Smooth muscle cell (in vitro differentiated cells): ENCODE results near the gene DUSP22. TPM values are rescaled to one million over a fixed set of nuclear protein-coding genes. Genes with fewer than 3 reads are reported as not detected.

Experiments used
- DNase-seq: peaks from one replicate; lab custom pipeline; 2025; ENCODE audit not compliant: unreplicated experiment; lab: John Stamatoyannopoulos, UW
- H2AFZ ChIP-seq: fragments of 200-600 bp; sonication (generic); 2 replicates; pipeline ENCODE4 v1.6.0; 2016; ENCODE audit warnings: antibody characterized with exemption, low read depth, mild to moderate bottlenecking
- H3F3A ChIP-seq: fragments of 200-600 bp; sonication (generic); 2 replicates; pipeline ENCODE4 v1.6.0; 2017; ENCODE audit warnings: antibody characterized with exemption, low read depth
- H3K27ac ChIP-seq: fragments of 200-600 bp; sonication (generic); 2 replicates; pipeline ENCODE4 v1.5.1; 2016; ENCODE audit warnings: low read depth, mild to moderate bottlenecking
- H3K27me3 ChIP-seq: fragments of 200-600 bp; sonication (generic); 2 replicates; pipeline ENCODE4 v1.6.1; 2016; ENCODE audit warnings: low read depth, mild to moderate bottlenecking
- H3K36me3 ChIP-seq: fragments of 200-600 bp; sonication (generic); 2 replicates; pipeline ENCODE4 v1.5.1; 2016; ENCODE audit warnings: low read depth
- H3K4me1 ChIP-seq: fragments of 200-600 bp; sonication (generic); 2 replicates; pipeline ENCODE4 v1.5.1; 2016; ENCODE audit warnings: low read depth
- H3K4me2 ChIP-seq: fragments of 200-600 bp; sonication (generic); 2 replicates; pipeline ENCODE4 v1.6.0; 2016; ENCODE audit warnings: mild to moderate bottlenecking
- H3K4me3 ChIP-seq: fragments of 200-600 bp; sonication (generic); 2 replicates; pipeline ENCODE4 v1.5.1; 2016; ENCODE audit warnings: mild to moderate bottlenecking
- H3K79me2 ChIP-seq: fragments of 200-600 bp; sonication (generic); 2 replicates; pipeline ENCODE4 v1.6.0; 2016; ENCODE audit warnings: low read depth, mild to moderate bottlenecking
- H3K9ac ChIP-seq: fragments of 200-600 bp; sonication (generic); 2 replicates; pipeline ENCODE4 v1.6.0; 2016; ENCODE audit warnings: low read depth
- H3K9me3 ChIP-seq: fragments of 200-600 bp; sonication (generic); replicated peaks from 2 replicates; pipeline ENCODE4 v1.5.1; 2016; ENCODE audit warnings: low read depth
- H4K20me1 ChIP-seq: fragments of 200-600 bp; sonication (generic); 2 replicates; pipeline ENCODE4 v1.6.0; 2016; ENCODE audit warnings: low read depth
- CTCF ChIP-seq: fragments of 200-600 bp; sonication (generic); IDR thresholded peaks from 2 replicates; pipeline ENCODE4 v1.5.1; 2017; ENCODE audit warnings: borderline replicate concordance, mild to moderate bottlenecking, antibody characterized with exemption; ENCODE audit not compliant: insufficient read depth, poor library complexity, severe bottlenecking
- WGBS: methylation state at CpG from one replicate; pipeline ENCODE4 v1.1.7; 2016; ENCODE audit warnings: low lambda C conversion rate; 5-methylcytosine and 5-hydroxymethylcytosine counted together
- polyA plus RNA-seq: library from polyadenylated mRNA; unstranded; fragments of >200 nt; fragmentation: Nextera tagmentation; extraction: Ambion mirVana; gene quantifications from 2 replicates; pipeline ENCODE4 v1.2.1, GENCODE V29; 2016
- total RNA-seq: library from RNA; depleted of rRNA; stranded (reverse); fragments of >200 nt; gene quantifications from 2 replicates; pipeline ENCODE4 v1.2.3, GENCODE V29; 2014

DUSP22 gene
- total and polyA plus RNA-seq, 2 experiments from 2014 or later, result 16.3 to 19.1 TPM

DNA sequence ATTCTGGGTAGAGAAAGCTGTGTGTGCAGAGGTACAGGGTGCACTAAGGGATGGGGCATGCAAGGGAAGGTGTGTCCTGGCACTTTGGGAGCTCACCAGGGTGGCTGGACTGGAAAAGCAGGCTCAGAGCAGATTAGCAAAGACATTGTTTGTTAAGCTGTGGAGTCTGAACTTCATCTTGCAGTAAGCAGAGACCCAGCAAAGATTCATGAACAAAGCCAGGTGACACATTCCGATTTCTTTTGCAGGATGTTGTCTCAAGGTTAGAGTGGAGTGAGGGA is 28.8 kb downstream of the DUSP22 start:
- DNase-seq, result no peak
- Histone ChIP-seq H3K4me2 (no peak overlapping the region), H3K36me3 (no peaks in the 10 kb centered on the region), H3K79me2 (no peaks in the 10 kb centered on the region), H3K4me3 (no peak overlapping the region), H3K9ac (no peak overlapping the region), H4K20me1 (peaks cover 74% of the 10 kb centered on the region), H3K9me3 (peaks cover 5% of the 10 kb centered on the region), H2AFZ (no peak overlapping the region), H3F3A (no peaks in the 10 kb centered on the region), H3K27ac (no peak overlapping the region), H3K4me1 (no peaks in the 10 kb centered on the region), H3K27me3 (no peaks in the 10 kb centered on the region)
- WGBS, result 75% methylated on average over 1 of the region's 1 CpG
- TF ChIP-seq CTCF, result no peak

- no peak for TF ChIP-seq CTCF
- peaks cover 5% of the 10 kb centered on the region for H3K9me3 ChIP-seq
Observed at GRCh38 chr6:321536-322258, 29.4 kb downstream of the DUSP22 start.

DNA sequence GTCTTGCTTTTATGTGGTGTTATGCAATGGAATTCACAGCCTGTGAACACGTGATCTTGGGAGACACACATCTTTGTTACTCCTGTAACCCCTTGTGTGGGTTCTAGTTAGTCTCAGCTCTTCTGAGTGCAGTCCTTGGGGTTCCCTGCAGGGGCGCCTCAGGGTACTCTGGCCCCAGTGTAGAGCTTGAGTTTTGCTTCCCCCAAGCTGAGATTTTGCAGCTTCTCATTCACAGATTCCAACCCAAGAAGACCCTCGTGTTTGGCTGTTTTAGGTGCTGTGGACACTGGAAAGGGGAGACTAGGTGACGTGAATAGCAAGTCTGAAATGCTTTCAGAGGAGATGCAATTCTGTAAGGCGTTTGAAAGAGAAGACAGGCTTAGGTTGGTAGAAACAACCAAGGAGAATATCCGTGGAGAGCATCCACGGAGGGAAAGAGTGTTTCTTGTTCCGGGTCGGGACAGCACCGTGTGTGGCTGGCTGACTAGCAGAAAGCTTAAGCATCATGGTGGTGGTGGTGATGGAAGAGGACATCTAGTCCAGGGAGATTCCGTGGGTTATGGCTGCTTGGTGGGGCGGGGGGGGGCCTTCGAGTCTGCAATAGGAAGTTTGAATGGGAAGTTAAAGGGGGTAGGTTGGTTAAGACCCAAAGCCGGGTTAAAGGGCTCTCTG is 30.1 kb downstream of the DUSP22 start:
- no peak overlapping the region for H3K4me3 ChIP-seq
- H3F3A ChIP-seq, result no peaks in the 10 kb centered on the region
- H3K4me2 ChIP-seq, result no peak overlapping the region
- no peak overlapping the region for H2AFZ ChIP-seq
- no peaks in the 10 kb centered on the region for H3K36me3 ChIP-seq
- WGBS, result 69% methylated on average over 14 of the region's 14 CpGs
- H3K27ac ChIP-seq, result no peak overlapping the region
- H3K4me1 ChIP-seq, result no peaks in the 10 kb centered on the region
- no peak overlapping the region for H3K9ac ChIP-seq
- no peaks in the 10 kb centered on the region for H3K79me2 ChIP-seq
- DNase-seq, result no peak
- no peak for TF ChIP-seq CTCF
- peaks cover 77% of the 10 kb centered on the region for H4K20me1 ChIP-seq
- H3K27me3 ChIP-seq, result no peaks in the 10 kb centered on the region
- H3K9me3 ChIP-seq, result peaks cover 3% of the 10 kb centered on the region

More at GRCh38 chr6:321536-322258, 29.4 kb downstream of the DUSP22 start:
- Histone ChIP-seq H3K4me3 (no peak overlapping the region), H3K4me2 (no peak overlapping the region), H4K20me1 (peaks cover 74% of the 10 kb centered on the region), H3K9ac (no peak overlapping the region), H3K36me3 (no peaks in the 10 kb centered on the region), H2AFZ (no peak overlapping the region), H3F3A (no peaks in the 10 kb centered on the region), H3K27me3 (no peaks in the 10 kb centered on the region), H3K79me2 (no peaks in the 10 kb centered on the region), H3K27ac (no peak overlapping the region), H3K4me1 (no peaks in the 10 kb centered on the region)
- no peak for DNase-seq
- WGBS, result 54% methylated on average over 3 of the region's 3 CpGs
